Fibroblast of lung (primary cell): ENCODE measurements around the gene SBNO2.

Experiments used
- EZH2 ChIP-seq: IDR thresholded peaks from 2 replicates; pipeline ENCODE4 v1.5.1; 2012; ENCODE audit warnings: low read length, control low read depth, mild to moderate bottlenecking; ENCODE audit errors: missing control alignments
- TF ChIP-seq, protein P1 (sequence below), 2 donors: IDR thresholded peaks in 1 of 2; conservative IDR thresholded peaks in 1 of 2; 1 replicate in 1 of 2; 2 replicates in 1 of 2; pipeline ENCODE4 v1.5.1; 2011 to 2012; ENCODE audit warnings: low read length in 2 of 2, control low read depth in 1 of 2, inconsistent platforms in 1 of 2, low read depth in 1 of 2, mild to moderate bottlenecking in 1 of 2

DNA sequence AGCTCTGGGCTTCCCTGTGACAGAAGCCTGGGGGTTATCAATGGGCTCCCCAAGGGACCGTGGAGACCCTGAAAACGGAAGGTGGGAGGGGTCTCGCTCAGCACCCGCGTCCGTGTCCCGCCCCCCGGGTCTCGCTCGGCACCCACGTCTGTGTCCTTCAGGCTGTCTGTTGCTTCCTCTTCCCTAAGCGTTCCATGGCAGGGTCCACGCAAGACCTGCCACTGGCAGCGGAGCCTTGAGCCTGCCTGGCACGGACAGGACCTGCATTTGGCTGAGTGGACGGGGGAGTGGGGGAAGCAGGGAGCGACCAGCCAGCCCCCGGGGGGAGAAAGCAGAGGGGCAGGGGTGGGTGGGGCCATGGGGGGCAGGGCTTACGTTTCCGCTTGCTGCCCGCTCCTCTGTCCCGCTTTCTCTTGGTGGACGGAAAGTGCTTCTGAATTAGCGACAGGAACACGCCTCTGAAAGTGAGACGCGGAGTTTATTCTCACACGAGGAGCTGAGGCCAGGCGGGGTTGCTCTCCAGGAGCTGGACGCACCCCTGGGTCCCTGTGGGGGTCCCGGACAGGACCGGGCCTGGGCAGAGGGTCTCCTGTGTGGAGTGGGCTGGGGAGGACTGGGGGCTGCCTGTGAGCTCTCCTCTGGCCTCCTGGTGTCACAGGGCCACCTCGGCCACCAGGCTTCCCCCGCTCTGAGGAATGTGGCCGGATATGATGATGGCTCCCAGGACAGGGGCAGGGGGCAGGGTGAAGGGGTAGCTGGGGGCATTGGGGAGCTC lies 58.2 kb downstream of the SBNO2 start:
- TF ChIP-seq, protein P1, sequence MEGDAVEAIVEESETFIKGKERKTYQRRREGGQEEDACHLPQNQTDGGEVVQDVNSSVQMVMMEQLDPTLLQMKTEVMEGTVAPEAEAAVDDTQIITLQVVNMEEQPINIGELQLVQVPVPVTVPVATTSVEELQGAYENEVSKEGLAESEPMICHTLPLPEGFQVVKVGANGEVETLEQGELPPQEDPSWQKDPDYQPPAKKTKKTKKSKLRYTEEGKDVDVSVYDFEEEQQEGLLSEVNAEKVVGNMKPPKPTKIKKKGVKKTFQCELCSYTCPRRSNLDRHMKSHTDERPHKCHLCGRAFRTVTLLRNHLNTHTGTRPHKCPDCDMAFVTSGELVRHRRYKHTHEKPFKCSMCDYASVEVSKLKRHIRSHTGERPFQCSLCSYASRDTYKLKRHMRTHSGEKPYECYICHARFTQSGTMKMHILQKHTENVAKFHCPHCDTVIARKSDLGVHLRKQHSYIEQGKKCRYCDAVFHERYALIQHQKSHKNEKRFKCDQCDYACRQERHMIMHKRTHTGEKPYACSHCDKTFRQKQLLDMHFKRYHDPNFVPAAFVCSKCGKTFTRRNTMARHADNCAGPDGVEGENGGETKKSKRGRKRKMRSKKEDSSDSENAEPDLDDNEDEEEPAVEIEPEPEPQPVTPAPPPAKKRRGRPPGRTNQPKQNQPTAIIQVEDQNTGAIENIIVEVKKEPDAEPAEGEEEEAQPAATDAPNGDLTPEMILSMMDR (conservative IDR thresholded peaks at IDR 0.05 in 1 of 2, IDR thresholded peaks at IDR 0.05 in 1 of 2; ENCODE audit: low read depth in 1 of 2, low read length in 2 of 2): no peak
- TF ChIP-seq EZH2: no peak
